HUES6 (cell line): ENCODE measurements around the gene ABCA4.

Experiments
- H3K27ac ChIP-seq: 2 replicates; pipeline ENCODE4 v1.7.0; 2013; ENCODE audit warnings: low read depth, mild to moderate bottlenecking, low read length, inconsistent platforms
- H3K27me3 ChIP-seq: 2 replicates; pipeline ENCODE4 v1.6.1; 2013; ENCODE audit warnings: low read length; ENCODE audit not compliant: control insufficient read depth, insufficient read depth
- H3K36me3 ChIP-seq: 2 replicates; pipeline ENCODE4 v1.6.1; 2013; ENCODE audit warnings: low read length; ENCODE audit not compliant: control insufficient read depth, insufficient read depth
- H3K4me1 ChIP-seq: 2 replicates; pipeline ENCODE4 v1.6.1; 2013; ENCODE audit warnings: low read length; ENCODE audit not compliant: control insufficient read depth, insufficient read depth
- H3K4me3 ChIP-seq: 2 replicates; pipeline ENCODE4 v1.5.1; 2013; ENCODE audit warnings: low read depth, low read length
- H3K9ac ChIP-seq: one replicate; pipeline ENCODE4 v1.6.1; 2013; ENCODE audit warnings: mild to moderate bottlenecking, low read length
- H3K9me3 ChIP-seq: 2 replicates; pipeline ENCODE4 v1.6.1; 2013; ENCODE audit warnings: low read depth, low read length; ENCODE audit not compliant: control insufficient read depth, insufficient read depth

Gene ABCA4

GRCh38 chr1:94095112-94095637 is 25.8 kb downstream of the ABCA4 start:
- H3K9me3 ChIP-seq: no peaks in the 10 kb centered on the region
- no peaks in the 10 kb centered on the region for H3K36me3 ChIP-seq
- no peaks in the 10 kb centered on the region for H3K27me3 ChIP-seq
- no peak overlapping the region for H3K4me3 ChIP-seq
- peaks cover 38% of the 10 kb centered on the region for H3K4me1 ChIP-seq
- no peak overlapping the region for H3K9ac ChIP-seq
- H3K27ac ChIP-seq: no peak overlapping the region

GRCh38 chr1:94094469-94095111 is 26.4 kb downstream of the ABCA4 start:
- H3K4me1 ChIP-seq: peaks cover 38% of the 10 kb centered on the region
- no peaks in the 10 kb centered on the region for H3K9me3 ChIP-seq
- H3K9ac ChIP-seq: peak overlapping the region; percentile 54
- no peak overlapping the region; the same call in 1 of the 2 replicates for H3K4me3 ChIP-seq
- no peaks in the 10 kb centered on the region for H3K27me3 ChIP-seq
- H3K36me3 ChIP-seq: no peaks in the 10 kb centered on the region
- peak overlapping the region; percentile 44; the same call in 1 of the 2 replicates for H3K27ac ChIP-seq

GRCh38 chr1:94093996-94094395 is 27.0 kb downstream of the ABCA4 start:
- H3K36me3 ChIP-seq: no peaks in the 10 kb centered on the region
- H3K27ac ChIP-seq: peak overlapping the region; percentile 44; the same call in 1 of the 2 replicates
- H3K9ac ChIP-seq: peak overlapping the region; percentile 54
- no peak overlapping the region for H3K4me3 ChIP-seq
- H3K9me3 ChIP-seq: no peaks in the 10 kb centered on the region
- no peaks in the 10 kb centered on the region for H3K27me3 ChIP-seq
- H3K4me1 ChIP-seq: peaks cover 38% of the 10 kb centered on the region

- H3K4me1 ChIP-seq: peaks cover 38% of the 10 kb centered on the region
- no peak overlapping the region for H3K9ac ChIP-seq
- no peaks in the 10 kb centered on the region for H3K9me3 ChIP-seq
- no peaks in the 10 kb centered on the region for H3K36me3 ChIP-seq
- no peak overlapping the region for H3K4me3 ChIP-seq
- H3K27ac ChIP-seq: no peak overlapping the region
- H3K27me3 ChIP-seq: no peaks in the 10 kb centered on the region
These were observed 27.6 kb downstream of the ABCA4 start for GRCh38 chr1:94093396-94093795.

- H3K9ac ChIP-seq: no peak overlapping the region
- no peak overlapping the region for H3K27ac ChIP-seq
- peaks cover 38% of the 10 kb centered on the region for H3K4me1 ChIP-seq
- no peaks in the 10 kb centered on the region for H3K27me3 ChIP-seq
- no peaks in the 10 kb centered on the region for H3K9me3 ChIP-seq
- H3K36me3 ChIP-seq: no peaks in the 10 kb centered on the region
- no peak overlapping the region for H3K4me3 ChIP-seq
These were observed 28.7 kb downstream of the ABCA4 start for GRCh38 chr1:94092210-94092613.

- no peak overlapping the region for H3K4me3 ChIP-seq
- H3K27me3 ChIP-seq: no peaks in the 10 kb centered on the region
- no peaks in the 10 kb centered on the region for H3K9me3 ChIP-seq
- H3K27ac ChIP-seq: no peak overlapping the region
- H3K9ac ChIP-seq: no peak overlapping the region
- no peaks in the 10 kb centered on the region for H3K36me3 ChIP-seq
- H3K4me1 ChIP-seq: peaks cover 38% of the 10 kb centered on the region
These were observed 30.2 kb downstream of the ABCA4 start for GRCh38 chr1:94090761-94091160.

GRCh38 chr1:94087193-94087592 is 33.8 kb downstream of the ABCA4 start:
- no peaks in the 10 kb centered on the region for H3K9me3 ChIP-seq
- peaks cover 8% of the 10 kb centered on the region; the same call in 1 of the 2 replicates for H3K4me1 ChIP-seq
- 0 out of 2 replicates have a peak, but pooled peaks cover 4% of the 10 kb centered on the region for H3K27me3 ChIP-seq
- no peak overlapping the region for H3K27ac ChIP-seq
- no peak overlapping the region for H3K4me3 ChIP-seq
- H3K9ac ChIP-seq: no peak overlapping the region
- H3K36me3 ChIP-seq: no peaks in the 10 kb centered on the region

- Histone ChIP-seq H3K36me3 (no peaks in the 10 kb centered on the region), H3K4me1 (no peaks in the 10 kb centered on the region), H3K4me3 (no peak overlapping the region), H3K27me3 (0 out of 2 replicates have a peak, but pooled peaks cover 4% of the 10 kb centered on the region), H3K27ac (no peak overlapping the region), H3K9ac (no peak overlapping the region), H3K9me3 (no peaks in the 10 kb centered on the region)
These were observed 36.4 kb downstream of the ABCA4 start for GRCh38 chr1:94084547-94084946.

- Histone ChIP-seq H3K27ac (no peak overlapping the region), H3K9ac (no peak overlapping the region), H3K36me3 (no peaks in the 10 kb centered on the region), H3K9me3 (no peaks in the 10 kb centered on the region), H3K4me1 (peaks cover 4% of the 10 kb centered on the region; the same call in 1 of the 2 replicates), H3K4me3 (no peak overlapping the region), H3K27me3 (0 out of 2 replicates have a peak, but pooled peaks cover 4% of the 10 kb centered on the region)
These were observed 36.9 kb downstream of the ABCA4 start for GRCh38 chr1:94084085-94084484.

GRCh38 chr1:94083681-94084080 is 37.3 kb downstream of the ABCA4 start:
- no peak overlapping the region for H3K27ac ChIP-seq
- no peak overlapping the region for H3K4me3 ChIP-seq
- H3K9me3 ChIP-seq: no peaks in the 10 kb centered on the region
- H3K36me3 ChIP-seq: no peaks in the 10 kb centered on the region
- H3K27me3 ChIP-seq: 0 out of 2 replicates have a peak, but pooled peaks cover 4% of the 10 kb centered on the region
- H3K4me1 ChIP-seq: peaks cover 7% of the 10 kb centered on the region; the same call in 1 of the 2 replicates
- H3K9ac ChIP-seq: no peak overlapping the region

GRCh38 chr1:94081566-94082344 is 39.2 kb downstream of the ABCA4 start:
- H3K36me3 ChIP-seq: no peaks in the 10 kb centered on the region
- H3K4me3 ChIP-seq: no peak overlapping the region
- H3K9me3 ChIP-seq: no peaks in the 10 kb centered on the region
- H3K4me1 ChIP-seq: peaks cover 7% of the 10 kb centered on the region; the same call in 1 of the 2 replicates
- no peak overlapping the region for H3K9ac ChIP-seq
- H3K27ac ChIP-seq: no peak overlapping the region
- peaks cover 9% of the 10 kb centered on the region; the same call in 1 of the 2 replicates for H3K27me3 ChIP-seq
